GM10266 (cell line): ENCODE results near the gene GJC2.

ENCODE experiments used
- DNase-seq: peaks from one replicate; pipeline ENCODE4 v3.0.0; 2012; ENCODE audit errors: extremely low spot score
- CTCF ChIP-seq: IDR thresholded peaks from 2 replicates; pipeline ENCODE4 v1.5.1; 2012; ENCODE audit warnings: mild to moderate bottlenecking, low read depth; ENCODE audit not compliant: control insufficient read depth, insufficient read depth; ENCODE audit errors: missing control alignments

The GJC2 gene

GRCh38 chr1:228150120-228150460 is 360 bp downstream of the GJC2 start:
- no peak for DNase-seq
- TF ChIP-seq CTCF, result no peak

- no peak for DNase-seq
Measured at GRCh38 chr1:228150461-228151179, 890 bp downstream of the GJC2 start.

GRCh38 chr1:228151180-228151925 is 1.6 kb downstream of the GJC2 start:
- DNase-seq, result no peak
- no peak for TF ChIP-seq CTCF

More at GRCh38 chr1:228150461-228151179, 890 bp downstream of the GJC2 start:
- TF ChIP-seq CTCF, result no peak

GRCh38 chr1:228152097-228152917 is 2.6 kb downstream of the GJC2 start:
- no peak for TF ChIP-seq CTCF
- DNase-seq, result no peak

GRCh38 chr1:228152918-228153258 is 3.2 kb downstream of the GJC2 start:
- TF ChIP-seq CTCF, result no peak
- DNase-seq, result no peak

- DNase-seq, result no peak
Measured at GRCh38 chr1:228154021-228154669, 4.4 kb downstream of the GJC2 start.

More at GRCh38 chr1:228154021-228154669, 4.4 kb downstream of the GJC2 start:
- TF ChIP-seq CTCF, result no peak
